ENCODE measurements around the gene FAM193A.

The FAM193A gene

DNA sequence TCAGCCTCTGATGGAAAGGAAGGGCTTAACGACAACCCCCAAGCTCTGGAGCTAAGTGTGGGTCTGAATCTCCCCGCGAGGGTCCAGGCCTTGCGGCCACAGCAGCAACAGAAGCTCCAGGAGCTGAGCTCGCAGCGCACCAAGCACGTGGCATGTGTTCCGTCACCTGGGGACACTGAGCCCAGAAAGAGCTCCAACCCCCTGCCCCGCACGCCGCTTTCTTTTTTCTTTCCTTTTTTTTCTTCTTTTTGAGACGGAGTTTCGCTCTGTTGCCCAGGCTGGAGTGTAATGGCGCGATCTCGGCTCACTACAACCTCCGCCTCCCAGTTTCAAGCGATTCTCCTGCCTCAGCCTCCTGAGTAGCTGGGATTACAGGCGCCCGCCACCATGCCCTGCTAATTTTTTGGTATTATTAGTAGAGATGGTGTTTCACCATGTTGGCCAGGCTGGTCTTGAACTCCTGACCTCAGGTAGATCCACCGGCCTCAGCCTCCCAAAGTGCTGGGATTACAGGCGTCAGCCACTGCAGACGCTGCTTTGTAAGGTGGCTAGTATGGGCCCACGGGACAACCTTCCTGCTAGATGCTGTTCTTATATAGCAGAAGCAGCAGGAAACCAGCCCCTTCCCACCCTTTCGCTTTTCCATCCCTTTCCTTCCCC lies 220.4 kb downstream of the FAM193A start:
- TF ChIP-seq EP300 (IDR thresholded peaks at IDR 0.05; ENCODE audit: borderline replicate concordance) (no peak), EGR1 (IDR thresholded peaks at IDR 0.05) (no peak)

- TF ChIP-seq YY1 (IDR thresholded peaks at IDR 0.05; ENCODE audit: low read depth) (no peak), ZBTB7A (IDR thresholded peaks at IDR 0.05; ENCODE audit: low read depth) (no peak), MAX (IDR thresholded peaks at IDR 0.05) (no peak), TAF1 (IDR thresholded peaks at IDR 0.05; ENCODE audit: low read depth) (no peak), NFIC (IDR thresholded peaks at IDR 0.05) (no peak), CEBPB (IDR thresholded peaks at IDR 0.05) (no peak), TEAD4 (IDR thresholded peaks at IDR 0.05) (no peak), FOXM1 (IDR thresholded peaks at IDR 0.05; ENCODE audit: borderline replicate concordance, low read depth) (no peak), USF1 (IDR thresholded peaks at IDR 0.05) (no peak), RAD21 (IDR thresholded peaks at IDR 0.05; ENCODE audit: low read depth) (no peak), TCF12 (IDR thresholded peaks at IDR 0.05; ENCODE audit: low read depth) (no peak), CREB1 (IDR thresholded peaks at IDR 0.05; ENCODE audit: low read depth) (no peak), EGR1 (IDR thresholded peaks at IDR 0.05) (no peak), EP300 (IDR thresholded peaks at IDR 0.05; ENCODE audit: borderline replicate concordance) (no peak)
- TF ChIP-seq, protein P1, sequence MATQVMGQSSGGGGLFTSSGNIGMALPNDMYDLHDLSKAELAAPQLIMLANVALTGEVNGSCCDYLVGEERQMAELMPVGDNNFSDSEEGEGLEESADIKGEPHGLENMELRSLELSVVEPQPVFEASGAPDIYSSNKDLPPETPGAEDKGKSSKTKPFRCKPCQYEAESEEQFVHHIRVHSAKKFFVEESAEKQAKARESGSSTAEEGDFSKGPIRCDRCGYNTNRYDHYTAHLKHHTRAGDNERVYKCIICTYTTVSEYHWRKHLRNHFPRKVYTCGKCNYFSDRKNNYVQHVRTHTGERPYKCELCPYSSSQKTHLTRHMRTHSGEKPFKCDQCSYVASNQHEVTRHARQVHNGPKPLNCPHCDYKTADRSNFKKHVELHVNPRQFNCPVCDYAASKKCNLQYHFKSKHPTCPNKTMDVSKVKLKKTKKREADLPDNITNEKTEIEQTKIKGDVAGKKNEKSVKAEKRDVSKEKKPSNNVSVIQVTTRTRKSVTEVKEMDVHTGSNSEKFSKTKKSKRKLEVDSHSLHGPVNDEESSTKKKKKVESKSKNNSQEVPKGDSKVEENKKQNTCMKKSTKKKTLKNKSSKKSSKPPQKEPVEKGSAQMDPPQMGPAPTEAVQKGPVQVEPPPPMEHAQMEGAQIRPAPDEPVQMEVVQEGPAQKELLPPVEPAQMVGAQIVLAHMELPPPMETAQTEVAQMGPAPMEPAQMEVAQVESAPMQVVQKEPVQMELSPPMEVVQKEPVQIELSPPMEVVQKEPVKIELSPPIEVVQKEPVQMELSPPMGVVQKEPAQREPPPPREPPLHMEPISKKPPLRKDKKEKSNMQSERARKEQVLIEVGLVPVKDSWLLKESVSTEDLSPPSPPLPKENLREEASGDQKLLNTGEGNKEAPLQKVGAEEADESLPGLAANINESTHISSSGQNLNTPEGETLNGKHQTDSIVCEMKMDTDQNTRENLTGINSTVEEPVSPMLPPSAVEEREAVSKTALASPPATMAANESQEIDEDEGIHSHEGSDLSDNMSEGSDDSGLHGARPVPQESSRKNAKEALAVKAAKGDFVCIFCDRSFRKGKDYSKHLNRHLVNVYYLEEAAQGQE (IDR thresholded peaks at IDR 0.05; ENCODE audit: low read depth): no peak
Observed at GRCh38 chr4:2757426-2757825, 221.0 kb downstream of the FAM193A start.

DNA sequence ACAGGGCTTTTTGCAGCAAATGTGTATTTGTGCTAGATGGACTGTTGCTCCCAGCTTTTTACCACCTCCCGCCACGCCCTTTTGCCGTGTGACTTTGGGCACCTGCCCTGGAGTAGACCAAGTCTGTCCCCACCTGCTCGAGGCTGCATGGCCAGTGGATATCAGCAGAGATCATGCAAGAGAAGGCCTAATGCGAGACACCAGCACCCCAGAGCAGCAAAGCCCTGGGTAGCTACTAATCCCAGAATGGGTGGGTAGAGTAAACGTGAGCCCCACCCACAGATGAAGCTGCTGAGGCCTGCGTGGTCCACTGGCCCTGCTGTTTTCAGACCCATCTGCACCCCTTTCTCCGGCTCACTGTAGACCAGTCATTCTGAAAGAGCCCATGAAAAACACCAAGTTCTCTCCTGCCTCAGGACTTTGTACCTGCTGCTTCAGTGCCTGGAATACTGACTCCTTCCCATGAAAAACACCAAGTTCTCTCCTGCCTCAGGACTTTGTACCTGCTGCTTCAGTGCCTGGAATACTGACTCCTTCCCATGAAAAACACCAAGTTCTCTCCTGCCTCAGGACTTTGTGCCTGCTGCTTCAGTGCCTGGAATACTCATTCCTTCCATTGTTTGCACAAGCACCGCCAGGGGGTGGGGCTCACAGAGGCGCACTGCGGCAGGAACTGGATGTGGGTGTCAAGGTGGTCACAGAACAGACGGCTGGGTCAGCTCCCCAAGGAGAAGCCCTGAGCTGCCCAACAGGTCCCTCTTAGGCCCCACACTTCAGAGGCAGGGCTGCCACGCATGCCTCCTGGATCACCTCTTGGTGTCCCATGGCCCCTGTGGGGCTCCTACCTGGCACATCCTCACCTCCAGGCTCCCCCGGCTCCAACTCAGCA lies 224.8 kb downstream of the FAM193A start:
- no peak for TF ChIP-seq EGR1 (IDR thresholded peaks at IDR 0.05)
- TF ChIP-seq CREB1 (IDR thresholded peaks at IDR 0.05; ENCODE audit: low read depth): no peak
- no peak for TF ChIP-seq YY1 (IDR thresholded peaks at IDR 0.05; ENCODE audit: low read depth)
- no peak for TF ChIP-seq ZBTB7A (IDR thresholded peaks at IDR 0.05; ENCODE audit: low read depth)
- no peak for TF ChIP-seq USF1 (IDR thresholded peaks at IDR 0.05)
- TF ChIP-seq NFIC (IDR thresholded peaks at IDR 0.05): no peak
- TF ChIP-seq MAX (IDR thresholded peaks at IDR 0.05): 0 out of 2 replicates have a peak, but pooled peaks have one; percentile 14
- TF ChIP-seq RAD21 (IDR thresholded peaks at IDR 0.05; ENCODE audit: low read depth): peak; percentile 22; the same call in 1 of the 2 replicates

GRCh38 chr4:2762048-2762447 lies 225.6 kb downstream of the FAM193A start:
- no peak for TF ChIP-seq TCF12 (IDR thresholded peaks at IDR 0.05; ENCODE audit: low read depth)
- TF ChIP-seq EP300 (IDR thresholded peaks at IDR 0.05; ENCODE audit: borderline replicate concordance): no peak
- TF ChIP-seq NFIC (IDR thresholded peaks at IDR 0.05): no peak
- TF ChIP-seq YY1 (IDR thresholded peaks at IDR 0.05; ENCODE audit: low read depth): no peak
- no peak for TF ChIP-seq CREB1 (IDR thresholded peaks at IDR 0.05; ENCODE audit: low read depth)
- no peak for TF ChIP-seq TAF1 (IDR thresholded peaks at IDR 0.05; ENCODE audit: low read depth)
- no peak for TF ChIP-seq FOXM1 (IDR thresholded peaks at IDR 0.05; ENCODE audit: borderline replicate concordance, low read depth)
- TF ChIP-seq TEAD4 (IDR thresholded peaks at IDR 0.05): no peak
- TF ChIP-seq CEBPB (IDR thresholded peaks at IDR 0.05): no peak
- TF ChIP-seq EGR1 (IDR thresholded peaks at IDR 0.05): no peak
- TF ChIP-seq USF1 (IDR thresholded peaks at IDR 0.05): no peak
- TF ChIP-seq, protein P1 (IDR thresholded peaks at IDR 0.05; ENCODE audit: low read depth): no peak
- TF ChIP-seq ZBTB7A (IDR thresholded peaks at IDR 0.05; ENCODE audit: low read depth): no peak
- no peak for TF ChIP-seq MAX (IDR thresholded peaks at IDR 0.05)
- TF ChIP-seq RAD21 (IDR thresholded peaks at IDR 0.05; ENCODE audit: low read depth): no peak

Data from Ishikawa (cell line).